Testis (tissue), 2 donors: ENCODE data around the gene MCTS1.
"Not testable (repeated sequence)": the region's sequence is repeated elsewhere in the genome, so short reads cannot be mapped to it uniquely, and the experiment has no call there.

Source experiments
- POLR2A ChIP-seq: fragments of 450-650 bp; IDR thresholded peaks from one replicate; pipeline ENCODE4 v1.6.1; 2017; ENCODE audit warnings: antibody characterized with exemption, mild to moderate bottlenecking, moderate library complexity
- TF ChIP-seq, protein P1 (sequence below), 3 experiments: fragments of 450-650 bp in 2 of 3; fragments of 200-600 bp in 1 of 3; sonication (generic) in 1 of 3; IDR thresholded peaks; one replicate each; pipeline ENCODE4 v1.5.1; 2016 to 2019; ENCODE audit warnings: antibody characterized with exemption in 3 of 3, mild to moderate bottlenecking in 2 of 3, moderate library complexity in 1 of 3

DNA sequence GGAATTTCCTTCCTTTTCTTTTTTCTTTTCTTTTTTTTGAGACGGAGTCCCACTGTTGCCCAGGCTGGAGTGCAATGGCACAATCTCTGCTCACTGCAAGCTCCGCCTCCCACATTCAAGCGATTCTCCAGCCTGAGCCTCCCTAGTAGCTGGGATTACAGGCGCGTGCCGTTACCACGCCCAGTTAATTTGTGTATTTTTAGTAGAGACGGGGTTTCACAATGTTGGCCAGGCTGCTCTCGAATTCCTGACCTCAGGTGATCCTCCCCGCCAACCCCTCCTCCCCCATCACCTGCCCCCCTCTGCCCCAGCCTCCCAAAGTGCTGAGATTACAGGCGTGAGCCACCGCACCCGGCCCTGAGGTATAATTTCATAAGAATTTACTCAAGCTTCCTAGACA is 30.1 kb upstream of the MCTS1 start:
- TF ChIP-seq, protein P1, sequence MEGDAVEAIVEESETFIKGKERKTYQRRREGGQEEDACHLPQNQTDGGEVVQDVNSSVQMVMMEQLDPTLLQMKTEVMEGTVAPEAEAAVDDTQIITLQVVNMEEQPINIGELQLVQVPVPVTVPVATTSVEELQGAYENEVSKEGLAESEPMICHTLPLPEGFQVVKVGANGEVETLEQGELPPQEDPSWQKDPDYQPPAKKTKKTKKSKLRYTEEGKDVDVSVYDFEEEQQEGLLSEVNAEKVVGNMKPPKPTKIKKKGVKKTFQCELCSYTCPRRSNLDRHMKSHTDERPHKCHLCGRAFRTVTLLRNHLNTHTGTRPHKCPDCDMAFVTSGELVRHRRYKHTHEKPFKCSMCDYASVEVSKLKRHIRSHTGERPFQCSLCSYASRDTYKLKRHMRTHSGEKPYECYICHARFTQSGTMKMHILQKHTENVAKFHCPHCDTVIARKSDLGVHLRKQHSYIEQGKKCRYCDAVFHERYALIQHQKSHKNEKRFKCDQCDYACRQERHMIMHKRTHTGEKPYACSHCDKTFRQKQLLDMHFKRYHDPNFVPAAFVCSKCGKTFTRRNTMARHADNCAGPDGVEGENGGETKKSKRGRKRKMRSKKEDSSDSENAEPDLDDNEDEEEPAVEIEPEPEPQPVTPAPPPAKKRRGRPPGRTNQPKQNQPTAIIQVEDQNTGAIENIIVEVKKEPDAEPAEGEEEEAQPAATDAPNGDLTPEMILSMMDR (IDR thresholded peaks at IDR 0.05) = not testable (repeated sequence)
- not testable (repeated sequence) for TF ChIP-seq POLR2A
